GM12878 (cell line): ENCODE data around the gene YWHAG. TPM values are rescaled to one million over a fixed set of nuclear protein-coding genes. Genes with fewer than 3 reads are reported as not detected.

Experiments used
- ATAC-seq: fragments of 200-7000 bp; cut with Tn5 transposase; 3 replicates; pipeline ENCODE4 v1.9.1; 2020; ENCODE audit warnings: mild to moderate bottlenecking, moderate library complexity
- BruUV-seq: library from RNA; stranded (reverse); fragments of 400-500 nt; replicated peaks from 2 replicates; lab custom pipeline; 2021; lab: Mats Ljungman, UMichigan
- CTCF ChIA-PET: fragments of 300-600 bp; sonication (Branson Sonifier 250); formaldehyde crosslinking; extraction: SDS; loops from one replicate; lab custom pipeline; 2021; ENCODE audit warnings: inconsistent platforms; lab: Yijun Ruan, JAX
- POLR2A ChIA-PET: fragments of 350-600 bp; formaldehyde crosslinking; extraction: SDS; loops from one replicate; lab custom pipeline; 2021; ENCODE audit warnings: inconsistent platforms; lab: Charles Lee
- RAD21 ChIA-PET: fragments of 300-600 bp; sonication (Branson Sonifier 250); formaldehyde crosslinking; loops from one replicate; lab custom pipeline; 2023; ENCODE audit warnings: antibody characterized with exemption; ENCODE audit not compliant: unreplicated experiment; lab: Charles Lee
- SMC1A ChIA-PET: fragments of 300-600 bp; sonication (Branson Sonifier 250); formaldehyde crosslinking; loops from one replicate; lab custom pipeline; 2023; ENCODE audit not compliant: unreplicated experiment, uncharacterized antibody; lab: Charles Lee
- DNase-seq: peaks from one replicate; pipeline ENCODE4 v3.0.0-alpha.2; 2011; ENCODE audit warnings: low read depth, low spot score
- FAIRE-seq: peaks from 3 replicates; lab custom pipeline; 2011; peaks lifted over from hg19 to GRCh38; lab: Jason Lieb, UNC
- H2AFZ ChIP-seq: 2 replicates; pipeline ENCODE4 v1.6.0; 2011; ENCODE audit warnings: low read depth, low read length, control low read depth; ENCODE audit not compliant: control insufficient read depth
- H3K27ac ChIP-seq: 2 replicates; pipeline ENCODE4 v1.5.1; 2011; ENCODE audit warnings: control low read depth; ENCODE audit not compliant: control insufficient read depth, insufficient read depth
- H3K27me3 ChIP-seq, 2 experiments: replicated peaks in 1 of 2; 2 replicates each; pipeline versions ENCODE4 v1.6.0 to v1.6.1; 2011; ENCODE audit warnings: low read length in 1 of 2; ENCODE audit not compliant: control insufficient read depth in 2 of 2, insufficient read depth in 2 of 2
- H3K36me3 ChIP-seq, 2 experiments: 2 replicates each; pipeline ENCODE4 v1.5.1; 2011; ENCODE audit warnings: low read length in 1 of 2; ENCODE audit not compliant: control insufficient read depth in 2 of 2, insufficient read depth in 2 of 2
- H3K4me1 ChIP-seq: 2 replicates; pipeline ENCODE4 v1.6.1; 2011; ENCODE audit warnings: mild to moderate bottlenecking, low read length, moderate library complexity, mixed read lengths; ENCODE audit not compliant: control insufficient read depth, insufficient read depth
- H3K4me2 ChIP-seq: 2 replicates; pipeline ENCODE4 v1.6.0; 2011; ENCODE audit warnings: control low read depth; ENCODE audit not compliant: control insufficient read depth, insufficient read depth
- H3K4me3 ChIP-seq: fragments of 200-600 bp; sonication (generic); 2 replicates; pipeline ENCODE4 v1.5.1; 2016
- H3K79me2 ChIP-seq: 2 replicates; pipeline ENCODE4 v1.6.0; 2011; ENCODE audit warnings: low read length; ENCODE audit not compliant: control insufficient read depth, insufficient read depth
- H3K9ac ChIP-seq: 2 replicates; pipeline ENCODE4 v1.8.0; 2011; ENCODE audit warnings: low read length, control low read depth, mixed read lengths; ENCODE audit not compliant: control insufficient read depth, insufficient read depth
- H3K9me3 ChIP-seq: replicated peaks from 3 replicates; pipeline ENCODE4 v1.5.1; 2011; ENCODE audit warnings: mild to moderate bottlenecking, low read length; ENCODE audit not compliant: control insufficient read depth, insufficient read depth
- H4K20me1 ChIP-seq: 2 replicates; pipeline ENCODE4 v1.6.0; 2011; ENCODE audit not compliant: control insufficient read depth, insufficient read depth
- ATF7 ChIP-seq: fragments of 450-650 bp; IDR thresholded peaks from 2 replicates; pipeline ENCODE4 v1.6.1; 2016; ENCODE audit warnings: low read depth, mild to moderate bottlenecking
- KAT2A ChIP-seq: conservative IDR thresholded peaks from 2 replicates; pipeline ENCODE4 v1.6.1; 2011; ENCODE audit warnings: low read depth, low read length; ENCODE audit not compliant: control insufficient read depth
- POLR2A ChIP-seq: IDR thresholded peaks from 2 replicates; pipeline ENCODE4 v1.6.1; 2011; ENCODE audit warnings: low read depth, mild to moderate bottlenecking, low read length
- WGBS: methylation state at CpG from one replicate; pipeline ENCODE4 v1.1.6; 2016; ENCODE audit warnings: low lambda C conversion rate; ENCODE audit not compliant: insufficient replicate concordance, insufficient coverage; ENCODE audit errors: missing lambda C conversion rate; 5-methylcytosine and 5-hydroxymethylcytosine counted together
- in situ Hi-C: fragments of 300-500 bp; cut with MboI; formaldehyde crosslinking; loops from 9 replicates; pipeline ENCODE4 v1.14.3; 2018; ENCODE audit warnings: mixed read lengths
- intact Hi-C: fragments of 100-400 bp; cut with micrococcal nuclease; formaldehyde crosslinking; loops from one replicate; pipeline ENCODE4 v1.14.2; 2022; ENCODE audit not compliant: unreplicated experiment
- polyA plus RNA-seq, 11 experiments: library from polyadenylated mRNA; depleted of rRNA in 4 of 11; unstranded in 6 of 11; stranded (reverse) in 5 of 11; fragments of >200 nt; fragmentation: Nextera tagmentation in 4 of 11; fragmentation: Illumina TruSeq in 1 of 11; extraction: Ambion mirVana in 4 of 11; extraction: Trizol in 1 of 11; gene quantifications; 1 replicate in 1 of 11; 2 replicates in 10 of 11; pipeline versions ENCODE4 v1.2.1 to v1.2.3, GENCODE V29; 2011 to 2016; ENCODE audit warnings: inconsistent platforms in 2 of 11, missing spikeins in 2 of 11, low read depth in 1 of 11
- total RNA-seq, 4 experiments: library from RNA; depleted of rRNA in 3 of 4; stranded (reverse); fragments of >200 nt in 3 of 4; fragmentation: Illumina TruSeq in 1 of 4; extraction: Trizol in 1 of 4; gene quantifications; 2 replicates each; pipeline versions ENCODE4 v1.2.1 to v1.2.3, GENCODE V29; 2013 to 2021
- TF ChIP-seq, protein P1 (sequence below): IDR thresholded peaks from 2 replicates; pipeline ENCODE4 v1.6.1; 2011; ENCODE audit warnings: mild to moderate bottlenecking, low read depth, low read length, moderate library complexity; ENCODE audit not compliant: insufficient replicate concordance

YWHAG gene
- total and polyA plus RNA-seq, 10 of the 15 experiments (the other 5 are each of a cell fraction or from before 2014, with no cell fraction given): 20.2 to 157 (median 41.3) TPM

DNA sequence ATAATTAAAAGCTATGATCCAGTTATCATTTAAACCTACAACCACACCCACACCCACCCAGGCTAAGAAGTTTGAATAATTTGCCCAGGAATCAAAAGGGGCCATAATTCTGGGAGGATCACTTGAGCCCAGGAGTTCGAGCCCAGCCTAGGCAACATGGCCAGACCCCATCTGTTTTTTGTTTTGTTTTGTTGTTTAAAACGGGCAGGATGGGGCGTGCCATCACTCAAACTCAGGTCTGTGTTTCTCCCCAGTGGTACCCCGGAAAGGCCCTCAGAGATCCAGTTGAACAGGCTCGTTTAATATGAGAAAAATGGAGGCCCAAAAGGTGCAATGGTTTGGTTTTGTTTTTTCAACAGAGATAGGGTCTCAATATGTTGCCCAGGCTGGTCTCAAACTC, 33.0 kb downstream of the YWHAG start (continued):
- TF ChIP-seq, protein P1, sequence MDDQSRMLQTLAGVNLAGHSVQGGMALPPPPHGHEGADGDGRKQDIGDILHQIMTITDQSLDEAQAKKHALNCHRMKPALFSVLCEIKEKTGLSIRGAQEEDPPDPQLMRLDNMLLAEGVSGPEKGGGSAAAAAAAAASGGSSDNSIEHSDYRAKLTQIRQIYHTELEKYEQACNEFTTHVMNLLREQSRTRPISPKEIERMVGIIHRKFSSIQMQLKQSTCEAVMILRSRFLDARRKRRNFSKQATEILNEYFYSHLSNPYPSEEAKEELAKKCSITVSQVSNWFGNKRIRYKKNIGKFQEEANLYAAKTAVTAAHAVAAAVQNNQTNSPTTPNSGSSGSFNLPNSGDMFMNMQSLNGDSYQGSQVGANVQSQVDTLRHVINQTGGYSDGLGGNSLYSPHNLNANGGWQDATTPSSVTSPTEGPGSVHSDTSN: no peak
- no peak for TF ChIP-seq KAT2A

DNA sequence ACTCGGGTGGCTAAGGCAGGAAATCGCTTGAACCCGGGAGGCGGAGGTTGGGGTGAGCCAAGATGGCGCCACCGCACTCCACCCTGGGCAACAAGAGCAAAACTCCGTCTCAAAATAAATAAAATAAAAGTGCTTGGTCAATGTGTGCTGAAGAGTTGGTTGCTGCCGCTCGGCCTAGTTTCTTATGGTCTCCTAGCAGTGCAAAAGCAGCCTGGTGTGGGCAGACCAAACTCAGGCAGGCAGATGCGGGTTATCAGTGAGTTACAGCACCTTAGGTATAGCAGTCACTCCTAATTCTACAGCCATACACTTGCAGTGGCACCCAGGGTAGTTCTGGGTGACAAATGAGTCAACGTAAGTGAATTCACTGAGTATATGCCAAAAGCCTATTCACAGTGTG, 33.7 kb downstream of the YWHAG start:
- POLR2A ChIA-PET: no interaction called here
- RAD21 ChIA-PET: no interaction called here
- H3K9ac ChIP-seq: no peak overlapping the region
- peaks cover 11 to 34% of the 10 kb centered on the region in 2 experiments for H3K36me3 ChIP-seq
- peaks cover 4% of the 10 kb centered on the region for H4K20me1 ChIP-seq
- H3K27me3 ChIP-seq: no peaks in the 10 kb centered on the region
- no peak overlapping the region for H3K4me3 ChIP-seq
- no peak overlapping the region for H2AFZ ChIP-seq
- TF ChIP-seq POLR2A (0 out of 2 replicates have a peak, but pooled peaks have one; percentile 8), ATF7 (no peak)
- intact Hi-C loops (no loop called here), in situ Hi-C loops (no loop called here)
- H3K27ac ChIP-seq: no peak overlapping the region
- H3K79me2 ChIP-seq: peaks cover 7% of the 10 kb centered on the region
- WGBS: 97% methylated on average over 11 of the region's 11 CpGs
- SMC1A ChIA-PET: interaction anchor here (0.8 kb wide), 1 partner anchor 35 kb away, joined by 3 read pairs; no protein-coding TSS in a partner anchor
- ATAC-seq (no peak), DNase-seq (no peak), FAIRE-seq (no peak)
- BruUV-seq: no TSS peak
- no peak overlapping the region for H3K4me2 ChIP-seq
- H3K4me1 ChIP-seq: peaks cover 2% of the 10 kb centered on the region
- CTCF ChIA-PET: no interaction called here
- no peaks in the 10 kb centered on the region for H3K9me3 ChIP-seq
